SH-SY5Y (cell line): ENCODE results near the gene DPYD.

Experiments used
- GATA2 ChIP-seq: IDR thresholded peaks from 2 replicates; pipeline ENCODE4 v1.6.1; 2011; ENCODE audit warnings: mild to moderate bottlenecking, low read depth, low read length
- GATA3 ChIP-seq: IDR thresholded peaks from 2 replicates; pipeline ENCODE4 v1.6.1; 2011; ENCODE audit warnings: low read depth, mild to moderate bottlenecking, low read length, moderate library complexity

GRCh38 chr1:97837161-97837560 is 83.7 kb downstream of the DPYD start:
- no peak for TF ChIP-seq GATA2
- TF ChIP-seq GATA3, result no peak
